Vagina (tissue), 2 donors: Measurements from ENCODE around the gene SETX. TPM values are rescaled to one million over a fixed set of nuclear protein-coding genes. Genes with fewer than 3 reads are reported as not detected.

Source experiments
- DNase-seq, 2 donors: peaks; one replicate each; pipeline ENCODE4 v3.0.0-alpha.2; 2017; ENCODE audit errors: extremely low spot score in 2 of 2
- H3K27ac ChIP-seq: fragments of 200-600 bp; sonication (generic); one replicate; pipeline ENCODE4 v1.5.1; 2019
- H3K27me3 ChIP-seq: fragments of 200-600 bp; sonication (generic); one replicate; pipeline ENCODE4 v1.5.1; 2019
- H3K36me3 ChIP-seq, 2 donors: fragments of 200-600 bp; sonication (generic); one replicate each; pipeline ENCODE4 v1.5.1; 2017 to 2019
- H3K4me1 ChIP-seq: fragments of 200-600 bp; sonication (generic); one replicate; pipeline ENCODE4 v1.5.1; 2019
- H3K4me3 ChIP-seq, 2 donors: fragments of 200-600 bp; sonication (generic); 1 replicate in 1 of 2; 2 replicates in 1 of 2; pipeline ENCODE4 v1.5.1; 2016 to 2019
- H3K9me3 ChIP-seq: fragments of 200-600 bp; sonication (generic); one replicate; pipeline ENCODE4 v1.5.1; 2019
- CTCF ChIP-seq, 3 experiments: fragments of 450-650 bp in 2 of 3; fragments of 200-600 bp in 1 of 3; sonication (generic) in 1 of 3; IDR thresholded peaks; one replicate each; pipeline ENCODE4 v1.5.1; 2017 to 2019; ENCODE audit warnings: antibody characterized with exemption in 3 of 3, mild to moderate bottlenecking in 2 of 3, moderate library complexity in 2 of 3
- POLR2A ChIP-seq, 2 donors: fragments of 450-650 bp; IDR thresholded peaks; one replicate each; pipeline ENCODE4 v1.6.1; 2017; ENCODE audit warnings: antibody characterized with exemption in 2 of 2, mild to moderate bottlenecking in 2 of 2, moderate library complexity in 2 of 2
- POLR2AphosphoS5 ChIP-seq, 2 donors: sonication (generic); formaldehyde crosslinking; IDR thresholded peaks; one replicate each; pipeline ENCODE4 v1.9.0; 2017; ENCODE audit warnings: antibody characterized with exemption in 2 of 2, mild to moderate bottlenecking in 2 of 2, low read depth in 1 of 2; ENCODE audit not compliant: insufficient read depth in 1 of 2
- intact Hi-C: fragments of 100-400 bp; cut with DNase I; formaldehyde crosslinking; loops from one replicate; pipeline ENCODE4 v1.15.1; 2023
- total RNA-seq: library from RNA; depleted of rRNA; stranded (reverse); fragments of >200 nt; gene quantifications from one replicate; pipeline ENCODE4 v1.2.3, GENCODE V29; 2016

SETX gene
- total RNA-seq, 1 donor from 2014 or later = 44.2 TPM

GRCh38 chr9:132239518-132239917 lies 115.3 kb downstream of the SETX start:
- Histone ChIP-seq H3K36me3 (no peaks in the 10 kb centered on the region), H3K27me3 (no peaks in the 10 kb centered on the region), H3K9me3 (no peaks in the 10 kb centered on the region), H3K27ac (no peak overlapping the region), H3K4me3 (no peak overlapping the region), H3K4me1 (peaks cover 24% of the 10 kb centered on the region)
- TF ChIP-seq POLR2A (IDR thresholded peaks at IDR 0.05) = no peak
- TF ChIP-seq POLR2AphosphoS5 (IDR thresholded peaks at IDR 0.05; ENCODE audit: insufficient read depth in 1 of 2, low read depth in 1 of 2) = no peak
- no peak for TF ChIP-seq CTCF (IDR thresholded peaks at IDR 0.05)
- intact Hi-C loops = no loop called here
- no peak for DNase-seq

GRCh38 chr9:132238992-132239391 lies 115.8 kb downstream of the SETX start:
- H3K36me3 ChIP-seq = no peaks in the 10 kb centered on the region
- H3K4me1 ChIP-seq = peaks cover 24% of the 10 kb centered on the region
- no peaks in the 10 kb centered on the region for H3K9me3 ChIP-seq
- no peak overlapping the region for H3K27ac ChIP-seq
- no peak overlapping the region for H3K4me3 ChIP-seq
- TF ChIP-seq CTCF (IDR thresholded peaks at IDR 0.05) (no peak), POLR2A (IDR thresholded peaks at IDR 0.05) (no peak), POLR2AphosphoS5 (IDR thresholded peaks at IDR 0.05; ENCODE audit: insufficient read depth in 1 of 2, low read depth in 1 of 2) (no peak)
- no peaks in the 10 kb centered on the region for H3K27me3 ChIP-seq
- intact Hi-C loops = no loop called here
- DNase-seq = no peak

GRCh38 chr9:132238026-132238972 lies 116.5 kb downstream of the SETX start:
- intact Hi-C loops = no loop called here
- no peak for DNase-seq
- Histone ChIP-seq H3K36me3 (no peaks in the 10 kb centered on the region), H3K4me1 (peaks cover 22% of the 10 kb centered on the region), H3K9me3 (no peaks in the 10 kb centered on the region), H3K4me3 (no peak overlapping the region), H3K27ac (no peak overlapping the region), H3K27me3 (no peaks in the 10 kb centered on the region)
- no peak for TF ChIP-seq POLR2AphosphoS5 (IDR thresholded peaks at IDR 0.05; ENCODE audit: insufficient read depth in 1 of 2, low read depth in 1 of 2)
- TF ChIP-seq CTCF (IDR thresholded peaks at IDR 0.05) = no peak
- no peak for TF ChIP-seq POLR2A (IDR thresholded peaks at IDR 0.05)

GRCh38 chr9:132237481-132237880 lies 117.3 kb downstream of the SETX start:
- no peak for DNase-seq
- TF ChIP-seq POLR2A (IDR thresholded peaks at IDR 0.05) (no peak), CTCF (IDR thresholded peaks at IDR 0.05) (no peak), POLR2AphosphoS5 (IDR thresholded peaks at IDR 0.05; ENCODE audit: insufficient read depth in 1 of 2, low read depth in 1 of 2) (no peak)
- H3K4me3 ChIP-seq = no peak overlapping the region
- no peaks in the 10 kb centered on the region for H3K36me3 ChIP-seq
- H3K4me1 ChIP-seq = peaks cover 14% of the 10 kb centered on the region
- intact Hi-C loops = no loop called here
- H3K9me3 ChIP-seq = no peaks in the 10 kb centered on the region
- H3K27me3 ChIP-seq = no peaks in the 10 kb centered on the region
- no peak overlapping the region for H3K27ac ChIP-seq
